ENCODE data around the gene LDB2.

Gene LDB2

GRCh38 chr4:16573206-16573605 is 325.2 kb downstream of the LDB2 start:
- Histone ChIP-seq H3K9me3 (ENCODE audit: low read length) (no peaks in the 10 kb centered on the region), H3K4me3 (ENCODE audit: low read depth, low read length, poor library complexity, severe bottlenecking) (no peak overlapping the region), H2AFZ (ENCODE audit: low read length) (no peak overlapping the region), H3K79me2 (ENCODE audit: insufficient read depth, low read length) (no peaks in the 10 kb centered on the region), H3K27ac (ENCODE audit: low read depth, low read length, poor library complexity, severe bottlenecking) (no peak overlapping the region), H3K4me1 (ENCODE audit: insufficient read depth, low read length, severe bottlenecking) (no peaks in the 10 kb centered on the region), H3K27me3 (ENCODE audit: insufficient read depth, low read length) (no peaks in the 10 kb centered on the region), H3K4me2 (ENCODE audit: low read length) (no peak overlapping the region), H4K20me1 (ENCODE audit: insufficient read depth, low read length) (no peaks in the 10 kb centered on the region), H3K9ac (ENCODE audit: low read length) (no peak overlapping the region), H3K36me3 (ENCODE audit: insufficient read depth, low read length) (no peaks in the 10 kb centered on the region), H3F3A (ENCODE audit: insufficient read depth, low read length) (no peaks in the 10 kb centered on the region), H3K9me2 (ENCODE audit: low read depth, low read length) (no peaks in the 10 kb centered on the region)
- TF ChIP-seq EZH2 (IDR thresholded peaks at IDR 0.05; ENCODE audit: borderline replicate concordance, low read length) = no peak
- TF ChIP-seq, protein P1, sequence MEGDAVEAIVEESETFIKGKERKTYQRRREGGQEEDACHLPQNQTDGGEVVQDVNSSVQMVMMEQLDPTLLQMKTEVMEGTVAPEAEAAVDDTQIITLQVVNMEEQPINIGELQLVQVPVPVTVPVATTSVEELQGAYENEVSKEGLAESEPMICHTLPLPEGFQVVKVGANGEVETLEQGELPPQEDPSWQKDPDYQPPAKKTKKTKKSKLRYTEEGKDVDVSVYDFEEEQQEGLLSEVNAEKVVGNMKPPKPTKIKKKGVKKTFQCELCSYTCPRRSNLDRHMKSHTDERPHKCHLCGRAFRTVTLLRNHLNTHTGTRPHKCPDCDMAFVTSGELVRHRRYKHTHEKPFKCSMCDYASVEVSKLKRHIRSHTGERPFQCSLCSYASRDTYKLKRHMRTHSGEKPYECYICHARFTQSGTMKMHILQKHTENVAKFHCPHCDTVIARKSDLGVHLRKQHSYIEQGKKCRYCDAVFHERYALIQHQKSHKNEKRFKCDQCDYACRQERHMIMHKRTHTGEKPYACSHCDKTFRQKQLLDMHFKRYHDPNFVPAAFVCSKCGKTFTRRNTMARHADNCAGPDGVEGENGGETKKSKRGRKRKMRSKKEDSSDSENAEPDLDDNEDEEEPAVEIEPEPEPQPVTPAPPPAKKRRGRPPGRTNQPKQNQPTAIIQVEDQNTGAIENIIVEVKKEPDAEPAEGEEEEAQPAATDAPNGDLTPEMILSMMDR (IDR thresholded peaks at IDR 0.05; ENCODE audit: low read length) = no peak

DNA sequence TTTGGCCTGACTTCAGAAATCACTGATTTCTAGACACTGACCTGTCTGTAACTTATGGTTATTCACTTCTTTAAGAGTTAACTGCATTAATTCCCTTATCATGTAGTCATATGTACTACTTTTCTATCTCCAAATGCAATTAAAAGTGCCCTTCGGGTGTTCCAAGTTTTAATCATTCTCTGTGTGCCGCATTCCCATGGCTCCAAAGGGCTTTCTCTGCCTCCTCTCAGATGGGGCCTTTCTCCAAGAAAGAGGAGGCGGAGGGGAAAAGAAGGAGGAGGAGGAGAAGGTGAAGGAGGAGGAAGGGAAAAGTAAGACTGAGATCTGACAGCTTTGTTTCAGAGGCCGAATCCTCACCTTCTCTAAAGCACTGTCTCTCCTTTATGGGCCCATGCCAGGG is 325.8 kb downstream of the LDB2 start:
- H3K4me1 ChIP-seq (ENCODE audit: insufficient read depth, low read length, severe bottlenecking) = no peaks in the 10 kb centered on the region
- H3K9ac ChIP-seq (ENCODE audit: low read length) = no peak overlapping the region
- H2AFZ ChIP-seq (ENCODE audit: low read length) = no peak overlapping the region
- no peak overlapping the region for H3K27ac ChIP-seq (ENCODE audit: low read depth, low read length, poor library complexity, severe bottlenecking)
- no peak overlapping the region for H3K4me3 ChIP-seq (ENCODE audit: low read depth, low read length, poor library complexity, severe bottlenecking)
- no peaks in the 10 kb centered on the region for H3K36me3 ChIP-seq (ENCODE audit: insufficient read depth, low read length)
- H3K79me2 ChIP-seq (ENCODE audit: insufficient read depth, low read length) = no peaks in the 10 kb centered on the region
- H3F3A ChIP-seq (ENCODE audit: insufficient read depth, low read length) = no peaks in the 10 kb centered on the region
- H3K9me3 ChIP-seq (ENCODE audit: low read length) = no peaks in the 10 kb centered on the region
- no peak overlapping the region for H3K4me2 ChIP-seq (ENCODE audit: low read length)
- H3K9me2 ChIP-seq (ENCODE audit: low read depth, low read length) = no peaks in the 10 kb centered on the region
- no peaks in the 10 kb centered on the region for H4K20me1 ChIP-seq (ENCODE audit: insufficient read depth, low read length)
- TF ChIP-seq, protein P1 (IDR thresholded peaks at IDR 0.05; ENCODE audit: low read length) = no peak
- TF ChIP-seq EZH2 (IDR thresholded peaks at IDR 0.05; ENCODE audit: borderline replicate concordance, low read length) = no peak
- H3K27me3 ChIP-seq (ENCODE audit: insufficient read depth, low read length) = no peaks in the 10 kb centered on the region

- no peak for TF ChIP-seq EZH2 (IDR thresholded peaks at IDR 0.05; ENCODE audit: borderline replicate concordance, low read length)
- TF ChIP-seq, protein P1 (IDR thresholded peaks at IDR 0.05; ENCODE audit: low read length) = no peak
- Histone ChIP-seq H3K9ac (ENCODE audit: low read length) (no peak overlapping the region), H3K79me2 (ENCODE audit: insufficient read depth, low read length) (no peaks in the 10 kb centered on the region), H4K20me1 (ENCODE audit: insufficient read depth, low read length) (no peaks in the 10 kb centered on the region), H3K4me1 (ENCODE audit: insufficient read depth, low read length, severe bottlenecking) (no peaks in the 10 kb centered on the region), H3K9me2 (ENCODE audit: low read depth, low read length) (no peaks in the 10 kb centered on the region), H3K4me2 (ENCODE audit: low read length) (no peak overlapping the region), H3K36me3 (ENCODE audit: insufficient read depth, low read length) (no peaks in the 10 kb centered on the region), H3K4me3 (ENCODE audit: low read depth, low read length, poor library complexity, severe bottlenecking) (no peak overlapping the region), H2AFZ (ENCODE audit: low read length) (no peak overlapping the region), H3K27me3 (ENCODE audit: insufficient read depth, low read length) (no peaks in the 10 kb centered on the region), H3K9me3 (ENCODE audit: low read length) (no peaks in the 10 kb centered on the region), H3K27ac (ENCODE audit: low read depth, low read length, poor library complexity, severe bottlenecking) (no peak overlapping the region), H3F3A (ENCODE audit: insufficient read depth, low read length) (no peaks in the 10 kb centered on the region)
Observed at GRCh38 chr4:16572161-16572560, 326.3 kb downstream of the LDB2 start.

Measured in OCI-LY1 (cell line).